ENCODE data around the gene LCLAT1.

- TF ChIP-seq CTCF (IDR thresholded peaks at IDR 0.05) (no peak), EZH2 (IDR thresholded peaks at IDR 0.05; ENCODE audit: borderline replicate concordance, insufficient read depth, low read depth, low read length, poor library complexity, severe bottlenecking) (no peak)
Measured at GRCh38 chr2:30453498-30453897, 6.5 kb downstream of the LCLAT1 start.

Data from B cell (primary cell).